HG03558 (cell line): Measurements from ENCODE around the gene POPDC3.
"Not testable (repeated sequence)": the region's sequence is repeated elsewhere in the genome, so short reads cannot be mapped to it uniquely, and the experiment has no call there.

Source experiments
- ATAC-seq: cut with Tn5 transposase; IDR thresholded peaks from one replicate; pipeline ENCODE4 v1.9.1; 2021; ENCODE audit warnings: moderate number of reproducible peaks; ENCODE audit not compliant: unreplicated experiment; ENCODE audit errors: extremely low read depth

POPDC3 gene

GRCh38 chr6:105199711-105200110 lies 19.9 kb upstream of the POPDC3 start:
- no peak for ATAC-seq

- no peak for ATAC-seq
Observed at GRCh38 chr6:105196076-105196475, 16.3 kb upstream of the POPDC3 start.

GRCh38 chr6:105194591-105194990 lies 14.8 kb upstream of the POPDC3 start:
- no peak for ATAC-seq

- ATAC-seq = no peak
Observed at GRCh38 chr6:105194106-105194505, 14.3 kb upstream of the POPDC3 start.

- no peak for ATAC-seq
Observed at GRCh38 chr6:105193647-105194046, 13.8 kb upstream of the POPDC3 start.

- no peak for ATAC-seq
Observed at GRCh38 chr6:105192707-105193465, 13.1 kb upstream of the POPDC3 start.

GRCh38 chr6:105191351-105191750 lies 11.5 kb upstream of the POPDC3 start:
- no peak for ATAC-seq

GRCh38 chr6:105189026-105189820 lies 9.4 kb upstream of the POPDC3 start:
- no peak for ATAC-seq

- ATAC-seq = no peak
Observed at GRCh38 chr6:105188251-105188650, 8.4 kb upstream of the POPDC3 start.

GRCh38 chr6:105186576-105186975 lies 6.8 kb upstream of the POPDC3 start:
- no peak for ATAC-seq

GRCh38 chr6:105184921-105185320 lies 5.1 kb upstream of the POPDC3 start:
- no peak for ATAC-seq

- ATAC-seq = no peak
Observed at GRCh38 chr6:105181981-105182515, 2.2 kb upstream of the POPDC3 start.

- ATAC-seq = no peak
Observed at GRCh38 chr6:105178636-105179035, 1.2 kb downstream of the POPDC3 start.

- no peak for ATAC-seq
Observed at GRCh38 chr6:105178110-105178509, 1.7 kb downstream of the POPDC3 start.

- ATAC-seq = no peak
Observed at GRCh38 chr6:105177556-105177955, 2.3 kb downstream of the POPDC3 start.

- no peak for ATAC-seq
Observed at GRCh38 chr6:105174512-105174911, 5.3 kb downstream of the POPDC3 start.

GRCh38 chr6:105172515-105172914 lies 7.3 kb downstream of the POPDC3 start:
- not testable (repeated sequence) for ATAC-seq

GRCh38 chr6:105170059-105170458 lies 9.8 kb downstream of the POPDC3 start:
- no peak for ATAC-seq

GRCh38 chr6:105167914-105168313 lies 11.9 kb downstream of the POPDC3 start:
- ATAC-seq = no peak

GRCh38 chr6:105164418-105164817 lies 15.4 kb downstream of the POPDC3 start:
- ATAC-seq = no peak

- ATAC-seq = no peak
Observed at GRCh38 chr6:105163183-105163582, 16.6 kb downstream of the POPDC3 start.
